Transverse colon (tissue), 4 donors: Measurements from ENCODE around the gene BAIAP2L2. TPM values are rescaled to one million over a fixed set of nuclear protein-coding genes. Genes with fewer than 3 reads are reported as not detected.
"Not testable (repeated sequence)": the region's sequence is repeated elsewhere in the genome, so short reads cannot be mapped to it uniquely, and the experiment has no call there.

ENCODE experiments used
- DNase-seq: peaks from one replicate; pipeline ENCODE4 v3.0.0-alpha.2; 2019
- H3K27ac ChIP-seq, 4 donors: fragments of 200-600 bp; sonication (generic); 2 replicates each; pipeline ENCODE4 v1.5.1; 2016 to 2018; ENCODE audit warnings: inconsistent platforms in 4 of 4
- H3K27me3 ChIP-seq: fragments of 200-600 bp; sonication (generic); 2 replicates; pipeline ENCODE4 v1.5.1; 2017; ENCODE audit warnings: inconsistent platforms
- H3K36me3 ChIP-seq, 4 donors: fragments of 200-600 bp; sonication (generic); 2 replicates each; pipeline ENCODE4 v1.5.1; 2017 to 2019; ENCODE audit warnings: inconsistent platforms in 4 of 4
- H3K4me1 ChIP-seq, 4 donors: fragments of 200-600 bp; sonication (generic); 2 replicates each; pipeline ENCODE4 v1.5.1; 2017 to 2020; ENCODE audit warnings: inconsistent platforms in 4 of 4
- H3K4me3 ChIP-seq, 4 donors: fragments of 200-600 bp; sonication (generic); 1 replicate in 1 of 4; 2 replicates in 3 of 4; pipeline versions ENCODE4 v1.5.1 to v1.6.1; 2017 to 2019; ENCODE audit warnings: inconsistent platforms in 4 of 4
- H3K9me3 ChIP-seq, 2 donors: fragments of 200-600 bp; sonication (generic); 2 replicates each; pipeline ENCODE4 v1.5.1; 2017 to 2019; ENCODE audit warnings: inconsistent platforms in 2 of 2
- EP300 ChIP-seq: sonication (generic); formaldehyde crosslinking; IDR thresholded peaks from one replicate; pipeline ENCODE4 v1.6.1; 2017; ENCODE audit warnings: antibody characterized with exemption, low read depth
- POLR2A ChIP-seq: fragments of 450-650 bp; IDR thresholded peaks from one replicate; pipeline ENCODE4 v1.6.1; 2016; ENCODE audit warnings: antibody characterized with exemption, mild to moderate bottlenecking, moderate library complexity
- POLR2AphosphoS5 ChIP-seq, 3 donors: sonication (generic); formaldehyde crosslinking; IDR thresholded peaks; one replicate each; pipeline ENCODE4 v1.6.1; 2016; ENCODE audit warnings: antibody characterized with exemption in 3 of 3
- WGBS, 2 donors: methylation state at CpG; one replicate each; pipeline ENCODE4 v1.1.5; 2018; ENCODE audit warnings: low coverage in 1 of 2; 5-methylcytosine and 5-hydroxymethylcytosine counted together
- in situ Hi-C, 4 donors: fragments of 200-750 bp; cut with MboI; loops; one replicate each; pipeline versions ENCODE4 v1.15.0 to v1.15.1; 2017; ENCODE audit warnings: low sequenced_read_pairs in 3 of 4, low pct_ligation_motif_present in 1 of 4, low pct_unique_long_range_greater_than_20kb in 1 of 4
- intact Hi-C: fragments of 100-400 bp; cut with DNase I; formaldehyde crosslinking; loops from one replicate; pipeline ENCODE4 v1.15.1; 2023; ENCODE audit warnings: low total_unique reads
- total RNA-seq, 4 donors: library from RNA; depleted of rRNA; stranded (reverse); fragments of >200 nt; gene quantifications; one replicate each; pipeline ENCODE4 v1.1.0, GENCODE V29; 2016
- TF ChIP-seq, protein P1 (sequence below), 5 experiments: fragments of 200-600 bp in 3 of 5; fragments of 450-650 bp in 2 of 5; sonication (generic) in 3 of 5; IDR thresholded peaks; 1 replicate in 2 of 5; 2 replicates in 3 of 5; pipeline ENCODE4 v1.5.1; 2016 to 2017; ENCODE audit warnings: antibody characterized with exemption in 5 of 5, inconsistent platforms in 3 of 5, mild to moderate bottlenecking in 2 of 5, moderate library complexity in 1 of 5

BAIAP2L2 gene
- total RNA-seq, 4 donors from 2014 or later, result 106 to 337 (median 127) TPM

DNA sequence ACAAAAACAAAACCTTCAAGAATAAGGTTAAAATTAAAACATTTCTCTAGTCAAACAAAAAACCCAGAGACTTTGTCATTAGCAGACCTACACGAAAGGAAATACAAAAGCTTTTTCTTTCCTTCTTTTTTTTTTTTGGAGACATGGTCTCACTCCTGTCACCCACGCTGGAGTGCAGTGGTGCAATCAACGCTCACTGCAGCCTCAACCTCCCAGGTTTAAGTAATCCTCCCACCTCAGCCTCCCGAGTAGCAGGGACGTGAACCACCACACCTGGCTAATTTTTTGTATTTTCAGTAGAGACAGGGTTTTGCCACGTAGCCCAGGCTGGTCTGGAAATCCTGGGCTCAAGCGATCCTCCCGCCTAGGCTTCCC is 40.6 kb upstream of the BAIAP2L2 start:
- DNase-seq, result no peak

DNA sequence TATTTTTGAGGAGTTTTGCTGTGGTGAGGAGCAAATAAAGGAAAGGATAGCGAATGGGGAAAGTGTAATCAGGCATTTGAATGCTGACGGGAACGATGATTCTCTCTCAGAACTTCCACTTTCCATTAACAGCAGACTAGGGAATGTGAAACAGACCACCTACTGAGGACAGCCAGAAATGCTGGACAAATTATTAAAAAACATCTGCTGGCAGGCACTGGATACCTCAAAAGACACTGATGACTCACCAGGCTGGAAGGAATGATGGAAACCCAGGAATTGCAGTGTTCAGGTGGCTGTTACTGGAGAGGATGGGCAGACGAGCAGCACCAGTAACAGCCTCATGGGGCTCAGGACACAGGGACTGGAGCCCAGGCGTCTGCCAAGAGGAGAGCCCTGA is 37.8 kb upstream of the BAIAP2L2 start:
- Histone ChIP-seq H3K4me1 (no peaks in the 10 kb centered on the region), H3K4me3 (no peak overlapping the region), H3K27ac (no peak overlapping the region), H3K9me3 (no peaks in the 10 kb centered on the region), H3K36me3 (no peaks in the 10 kb centered on the region), H3K27me3 (no peaks in the 10 kb centered on the region)
- no peak for DNase-seq
- intact Hi-C loops, result no loop called here
- 80 to 94% methylated on average over 3 to 5 of the region's 5 CpGs for WGBS, 2 donors
- in situ Hi-C loops, result no loop called here
- TF ChIP-seq POLR2AphosphoS5 (IDR thresholded peaks at IDR 0.05) (no peak), POLR2A (no peak), EP300 (no peak)
- TF ChIP-seq, protein P1, sequence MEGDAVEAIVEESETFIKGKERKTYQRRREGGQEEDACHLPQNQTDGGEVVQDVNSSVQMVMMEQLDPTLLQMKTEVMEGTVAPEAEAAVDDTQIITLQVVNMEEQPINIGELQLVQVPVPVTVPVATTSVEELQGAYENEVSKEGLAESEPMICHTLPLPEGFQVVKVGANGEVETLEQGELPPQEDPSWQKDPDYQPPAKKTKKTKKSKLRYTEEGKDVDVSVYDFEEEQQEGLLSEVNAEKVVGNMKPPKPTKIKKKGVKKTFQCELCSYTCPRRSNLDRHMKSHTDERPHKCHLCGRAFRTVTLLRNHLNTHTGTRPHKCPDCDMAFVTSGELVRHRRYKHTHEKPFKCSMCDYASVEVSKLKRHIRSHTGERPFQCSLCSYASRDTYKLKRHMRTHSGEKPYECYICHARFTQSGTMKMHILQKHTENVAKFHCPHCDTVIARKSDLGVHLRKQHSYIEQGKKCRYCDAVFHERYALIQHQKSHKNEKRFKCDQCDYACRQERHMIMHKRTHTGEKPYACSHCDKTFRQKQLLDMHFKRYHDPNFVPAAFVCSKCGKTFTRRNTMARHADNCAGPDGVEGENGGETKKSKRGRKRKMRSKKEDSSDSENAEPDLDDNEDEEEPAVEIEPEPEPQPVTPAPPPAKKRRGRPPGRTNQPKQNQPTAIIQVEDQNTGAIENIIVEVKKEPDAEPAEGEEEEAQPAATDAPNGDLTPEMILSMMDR (IDR thresholded peaks at IDR 0.05), result no peak

More for the DNA sequence above, 40.6 kb upstream of the BAIAP2L2 start:
- H3K4me1 ChIP-seq, result peaks cover 0 to 8% (median 1%) of the 10 kb centered on the region in 4 donors
- WGBS, 2 donors, result 90 to 99% methylated on average over 8 of the region's 8 CpGs
- H3K27ac ChIP-seq, result no peak overlapping the region
- H3K4me3 ChIP-seq, result no peak overlapping the region
- no peaks in the 10 kb centered on the region for H3K27me3 ChIP-seq
- intact Hi-C loops (loop anchor here (5.0 kb wide), 1 partner anchor 959 kb away; no protein-coding TSS in a partner anchor), in situ Hi-C loops (no loop called here)
- no peaks in the 10 kb centered on the region for H3K36me3 ChIP-seq
- TF ChIP-seq, protein P1 (IDR thresholded peaks at IDR 0.05), result no peak
- no peak for TF ChIP-seq POLR2AphosphoS5 (IDR thresholded peaks at IDR 0.05)
- TF ChIP-seq EP300, result no peak
- TF ChIP-seq POLR2A, result no peak
- no peaks in the 10 kb centered on the region for H3K9me3 ChIP-seq

DNA sequence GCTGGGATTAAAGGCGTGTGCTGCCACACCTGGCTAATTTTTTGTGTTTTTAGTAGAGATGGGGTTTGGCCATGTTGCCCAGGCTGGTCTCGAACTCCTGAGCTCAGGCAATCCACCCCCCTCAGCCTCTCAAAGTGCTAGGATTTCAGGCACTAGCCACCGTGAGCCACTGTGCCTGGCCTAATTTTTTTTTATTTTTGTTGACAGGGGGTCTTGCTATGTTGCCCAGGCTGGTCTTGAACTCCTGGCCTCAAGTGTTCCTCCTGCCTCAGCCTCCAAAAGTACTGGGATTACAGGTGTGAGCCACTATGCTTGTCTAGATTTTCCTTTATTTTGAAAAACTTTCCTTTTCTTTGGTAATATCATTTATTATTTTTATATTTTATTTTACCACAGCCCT is 35.7 kb upstream of the BAIAP2L2 start:
- WGBS, 2 donors, result 83 to 94% methylated on average over 1 to 3 of the region's 3 CpGs
- H3K36me3 ChIP-seq, H3K27me3 ChIP-seq, DNase-seq, H3K4me3 ChIP-seq, H3K4me1 ChIP-seq, in situ Hi-C loops, H3K9me3 ChIP-seq, H3K27ac ChIP-seq, intact Hi-C loops: not testable (repeated sequence)

DNA sequence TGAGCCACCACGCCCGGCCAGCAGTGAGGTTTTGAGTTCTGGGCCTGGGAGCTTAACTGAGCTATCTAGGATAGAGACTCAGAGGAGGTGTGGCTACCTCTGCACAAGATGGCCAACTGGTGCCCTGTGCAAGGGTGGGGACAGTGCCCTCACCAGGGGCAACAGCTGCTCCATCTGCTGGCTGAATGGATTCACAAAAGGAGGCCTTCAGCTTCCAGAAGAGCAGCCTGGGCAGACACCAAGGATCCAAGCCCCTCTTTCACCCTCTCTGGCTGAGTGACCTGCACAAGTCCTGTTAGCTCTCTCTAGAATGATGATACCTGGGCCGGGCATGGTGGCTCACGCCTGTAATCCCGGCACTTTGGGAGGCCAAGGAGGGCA is 33.5 kb upstream of the BAIAP2L2 start:
- Histone ChIP-seq H3K27me3 (no peaks in the 10 kb centered on the region), H3K4me3 (no peak overlapping the region), H3K27ac (no peak overlapping the region), H3K4me1 (no peaks in the 10 kb centered on the region), H3K9me3 (no peaks in the 10 kb centered on the region), H3K36me3 (no peaks in the 10 kb centered on the region)
- WGBS, 2 donors, result 98% methylated on average over 5 of the region's 5 CpGs; no CpG with 5 or more reads in 1 of the 2 donors
- in situ Hi-C loops, result no loop called here
- TF ChIP-seq POLR2AphosphoS5 (IDR thresholded peaks at IDR 0.05) (no peak), EP300 (no peak), POLR2A (no peak)
- TF ChIP-seq, protein P1 (IDR thresholded peaks at IDR 0.05), result no peak
- DNase-seq, result no peak
- intact Hi-C loops, result no loop called here

DNA sequence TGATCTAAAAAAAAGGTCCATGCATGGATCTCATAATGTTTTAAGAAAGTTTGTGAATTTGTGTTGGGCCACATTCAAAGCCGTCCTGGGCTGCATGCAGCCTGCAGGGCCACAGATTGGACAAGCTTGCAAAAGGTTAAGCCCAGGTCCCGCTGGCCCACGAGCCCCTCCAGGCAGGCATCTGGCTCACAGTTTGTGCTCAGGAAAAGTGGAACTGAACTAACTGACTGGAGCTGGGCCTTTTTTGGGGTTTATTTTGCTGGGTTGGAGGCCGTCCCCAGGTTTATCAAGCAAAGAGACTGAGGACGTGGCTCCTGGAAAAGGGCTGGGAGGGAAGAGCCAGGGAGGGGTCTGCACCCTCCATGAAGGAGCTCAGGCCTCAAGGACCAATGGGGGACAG is 32.1 kb upstream of the BAIAP2L2 start:
- no peak overlapping the region for H3K27ac ChIP-seq
- no peaks in the 10 kb centered on the region for H3K36me3 ChIP-seq
- H3K4me3 ChIP-seq, result no peak overlapping the region
- no peak for DNase-seq
- in situ Hi-C loops, result no loop called here
- H3K27me3 ChIP-seq, result no peaks in the 10 kb centered on the region
- H3K9me3 ChIP-seq, result no peaks in the 10 kb centered on the region
- no peaks in the 10 kb centered on the region for H3K4me1 ChIP-seq
- TF ChIP-seq POLR2A (no peak), POLR2AphosphoS5 (IDR thresholded peaks at IDR 0.05) (no peak), EP300 (no peak)
- TF ChIP-seq, protein P1 (IDR thresholded peaks at IDR 0.05), result no peak
- intact Hi-C loops, result no loop called here
- 91 to 100% methylated on average over 2 to 5 of the region's 5 CpGs for WGBS, 2 donors
